ENCODE data around the gene YIF1B. TPM values are rescaled to one million over a fixed set of nuclear protein-coding genes. Genes with fewer than 3 reads are reported as not detected.

The YIF1B gene
- total and polyA plus RNA-seq, 2 of the 4 experiments (the other 2 are of a cell fraction), result 72.2 to 165 TPM

DNA sequence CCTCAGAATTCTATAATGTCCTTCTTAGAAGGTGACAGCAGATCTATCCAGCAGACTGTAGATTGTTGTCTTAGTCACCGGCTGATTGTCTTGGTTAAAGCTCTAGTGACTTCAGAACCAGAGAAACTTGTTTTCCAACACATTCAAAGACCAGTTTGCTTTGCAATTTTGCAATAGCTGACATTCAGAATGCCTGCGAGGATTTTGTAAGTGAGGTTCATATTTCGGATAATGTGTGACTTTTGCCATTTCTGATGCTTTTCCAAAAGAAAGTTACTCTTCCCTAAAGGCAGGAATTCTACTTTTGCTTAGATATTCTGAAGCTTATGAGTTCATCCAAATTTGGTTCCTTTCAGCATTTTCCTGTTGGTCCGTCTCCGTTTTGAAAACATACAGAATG is 38.2 kb downstream of the YIF1B start:
- Histone ChIP-seq H4K5ac (ENCODE audit: low read depth, low read length) (no peak overlapping the region), H3K4me1 (ENCODE audit: control insufficient read depth, insufficient read depth, low read length) (peaks cover 13% of the 10 kb centered on the region), H3K4ac (ENCODE audit: low read depth, low read length) (peak overlapping the region; percentile 4; the same call in 1 of the 2 replicates), H2AK5ac (ENCODE audit: low read depth, low read length) (no peak overlapping the region; the same call in 1 of the 2 replicates), H4K8ac (ENCODE audit: low read depth in 2 of 2, low read length in 2 of 2) (peak overlapping the region; percentile 42 to 49; a peak in 2 of 4 replicates), H2BK20ac (ENCODE audit: low read depth, low read length) (peak overlapping the region; percentile 80), H2BK120ac (ENCODE audit: low read depth, low read length) (peak overlapping the region; percentile 76), H3K18ac (ENCODE audit: low read depth, low read length) (peak overlapping the region; percentile 16), H2BK15ac (ENCODE audit: low read depth, low read length) (0 out of 3 replicates have a peak overlapping the region, but pooled peaks have one; percentile 45), H3K9ac (ENCODE audit: low read depth, low read length) (no peak overlapping the region; the same call in 1 of the 2 replicates), H2AFZ (replicated peaks; ENCODE audit: low read length, poor library complexity) (no peak overlapping the region), H4K20me1 (ENCODE audit: insufficient read depth, low read length) (no peaks in the 10 kb centered on the region), H2BK5ac (ENCODE audit: low read depth, low read length, poor library complexity, severe bottlenecking) (peak overlapping the region; percentile 55), H3K27ac (ENCODE audit: insufficient read depth, low read length) (peak overlapping the region; percentile 92; the same call in 1 of the 2 replicates), H3K14ac (replicated peaks; ENCODE audit: low read depth, low read length) (peak overlapping the region; percentile 49), H3K36me3 (ENCODE audit: control insufficient read depth, insufficient read depth, low read length) (no peaks in the 10 kb centered on the region), H3K4me2 (ENCODE audit: low read depth, low read length) (peak overlapping the region; percentile 64; the same call in 1 of the 2 replicates), H3K27me3 (ENCODE audit: control insufficient read depth, insufficient read depth, low read length) (no peaks in the 10 kb centered on the region), H3K9me3 (ENCODE audit: control insufficient read depth, insufficient read depth, low read length) (no peaks in the 10 kb centered on the region), H4K91ac (ENCODE audit: insufficient read depth, low read depth, low read length) (peak overlapping the region; percentile 51; the same call in 1 of the 2 replicates), H3K23ac (ENCODE audit: low read depth, low read length) (peak overlapping the region; percentile 0; the same call in 1 of the 2 replicates), H3K79me1 (ENCODE audit: low read depth in 1 of 2, low read length in 2 of 2) (no peaks in the 10 kb centered on the region), H3K9me1 (ENCODE audit: insufficient read depth, low read length) (peaks cover 5% of the 10 kb centered on the region; the same call in 1 of the 2 replicates), H3K4me3 (ENCODE audit: insufficient read depth, low read depth, low read length) (no peak overlapping the region), H2AK9ac (replicated peaks; ENCODE audit: low read depth, low read length, poor library complexity) (no peak overlapping the region), H3K56ac (ENCODE audit: extremely low read depth, insufficient read depth, low read length) (no peak overlapping the region; the same call in 1 of the 2 replicates)
- BruUV-seq (replicated peaks), result no TSS peak
- in situ Hi-C loops (cut with MboI; ENCODE audit: low sequenced_read_pairs), result no loop called here
- 42% methylated on average over 2 of the region's 5 CpGs; no CpG with 5 or more reads in 1 of the 2 experiments for WGBS, 2 experiments (ENCODE audit: extremely low coverage in 2 of 2, insufficient read length in 1 of 2)
- dilution Hi-C loops (cut with HindIII; ENCODE audit: low sequenced_read_pairs, unreplicated experiment), result no loop called here
- TF ChIP-seq CEBPB (IDR thresholded peaks at IDR 0.05; ENCODE audit: low read depth, low read length) (peak; percentile 58; the same call in 1 of the 2 replicates), MXI1 (IDR thresholded peaks at IDR 0.05; ENCODE audit: borderline replicate concordance, low read depth, low read length) (no peak), NFE2L2 (IDR thresholded peaks at IDR 0.05; ENCODE audit: low read depth, low read length) (no peak), RFX5 (IDR thresholded peaks at IDR 0.05; ENCODE audit: low read depth, low read length) (no peak), FOS (IDR thresholded peaks at IDR 0.05; ENCODE audit: low read depth, low read length) (no peak), CHD1 (IDR thresholded peaks at IDR 0.05; ENCODE audit: low read depth, low read length) (no peak)
- TF ChIP-seq, protein P1, sequence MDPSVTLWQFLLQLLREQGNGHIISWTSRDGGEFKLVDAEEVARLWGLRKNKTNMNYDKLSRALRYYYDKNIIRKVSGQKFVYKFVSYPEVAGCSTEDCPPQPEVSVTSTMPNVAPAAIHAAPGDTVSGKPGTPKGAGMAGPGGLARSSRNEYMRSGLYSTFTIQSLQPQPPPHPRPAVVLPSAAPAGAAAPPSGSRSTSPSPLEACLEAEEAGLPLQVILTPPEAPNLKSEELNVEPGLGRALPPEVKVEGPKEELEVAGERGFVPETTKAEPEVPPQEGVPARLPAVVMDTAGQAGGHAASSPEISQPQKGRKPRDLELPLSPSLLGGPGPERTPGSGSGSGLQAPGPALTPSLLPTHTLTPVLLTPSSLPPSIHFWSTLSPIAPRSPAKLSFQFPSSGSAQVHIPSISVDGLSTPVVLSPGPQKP (IDR thresholded peaks at IDR 0.05; ENCODE audit: borderline replicate concordance, low read depth, low read length), result no peak
- intact Hi-C loops (cut with micrococcal nuclease), result no loop called here
- DNase-seq, result peak; percentile 35
- peak; percentile 44 for ATAC-seq (ENCODE audit: low read depth)
- ChIA-PET POLR2A (ENCODE audit: unreplicated experiment) (no interaction called here), CTCF (no interaction called here)
